HepG2 (cell line): ENCODE data around the gene TMSB15B.

ENCODE experiments used
- ATF3 ChIP-seq: sonication (generic); formaldehyde crosslinking; IDR thresholded peaks from 2 replicates; pipeline ENCODE4 v1.4.0; 2020; ENCODE audit warnings: missing genetic modification reagents
- BRF2 ChIP-seq: sonication (generic); formaldehyde crosslinking; IDR thresholded peaks from 2 replicates; pipeline ENCODE4 v1.8.1; 2022; ENCODE audit warnings: mild to moderate bottlenecking, missing genetic modification reagents
- DZIP1 ChIP-seq: sonication (generic); formaldehyde crosslinking; IDR thresholded peaks from 2 replicates; pipeline ENCODE4 v1.5.0; 2020; ENCODE audit warnings: mild to moderate bottlenecking, missing genetic modification reagents
- ESRRA ChIP-seq: sonication (generic); formaldehyde crosslinking; IDR thresholded peaks from 2 replicates; pipeline ENCODE4 v1.5.1; 2020; ENCODE audit warnings: mild to moderate bottlenecking, low read depth, missing genetic modification reagents
- EZH2 ChIP-seq: conservative IDR thresholded peaks from 2 replicates; pipeline ENCODE4 v1.6.1; 2012; ENCODE audit warnings: mild to moderate bottlenecking, low read depth, low read length, moderate library complexity
- GTF2F1 ChIP-seq: fragments of 150-350 bp; IDR thresholded peaks from 2 replicates; pipeline ENCODE4 v1.6.1; 2014; ENCODE audit warnings: low read length
- HDAC2 ChIP-seq: sonication (generic); formaldehyde crosslinking; IDR thresholded peaks from 2 replicates; pipeline ENCODE4 v1.4.0; 2020; ENCODE audit warnings: missing genetic modification reagents
- ISL2 ChIP-seq: sonication (generic); formaldehyde crosslinking; IDR thresholded peaks from 2 replicates; pipeline ENCODE4 v1.5.0; 2020; ENCODE audit warnings: missing genetic modification reagents
- MLLT10 ChIP-seq: sonication (generic); formaldehyde crosslinking; IDR thresholded peaks from 2 replicates; pipeline ENCODE4 v1.4.0; 2020; ENCODE audit warnings: missing genetic modification reagents
- POLR2AphosphoS5 ChIP-seq: IDR thresholded peaks from 2 replicates; pipeline ENCODE4 v1.6.1; 2012; ENCODE audit warnings: low read depth, low read length
- TAF1 ChIP-seq: sonication (generic); formaldehyde crosslinking; IDR thresholded peaks from 2 replicates; pipeline ENCODE4 v1.4.0; 2020; ENCODE audit warnings: missing genetic modification reagents
- THAP7 ChIP-seq: sonication (generic); formaldehyde crosslinking; IDR thresholded peaks from 2 replicates; pipeline ENCODE4 v1.8.1; 2023; ENCODE audit warnings: mild to moderate bottlenecking, missing genetic modification reagents
- ZNF768 ChIP-seq: sonication (generic); formaldehyde crosslinking; IDR thresholded peaks from 2 replicates; pipeline ENCODE4 v1.4.0; 2020; ENCODE audit warnings: missing genetic modification reagents

GRCh38 chrX:104008831-104009230, 46.4 kb downstream of the TMSB15B start:
- no peak for TF ChIP-seq ISL2 (CRISPR knock-in tag)
- TF ChIP-seq ZNF768 (CRISPR knock-in tag) = no peak
- TF ChIP-seq BRF2 (CRISPR knock-in tag) = no peak
- TF ChIP-seq EZH2 = no peak
- TF ChIP-seq MLLT10 (CRISPR knock-in tag) = no peak
- no peak for TF ChIP-seq DZIP1 (CRISPR knock-in tag)
- no peak for TF ChIP-seq ESRRA (CRISPR knock-in tag)
- no peak for TF ChIP-seq TAF1
- no peak for TF ChIP-seq THAP7
- TF ChIP-seq GTF2F1 = no peak
- TF ChIP-seq POLR2AphosphoS5 = no peak
- no peak for TF ChIP-seq ATF3 (CRISPR knock-in tag)
- no peak for TF ChIP-seq HDAC2 (CRISPR knock-in tag)
